GM12864 (cell line): Measurements from ENCODE around the gene MBD1.
A peak's percentile ranks its signal among the peaks of the same experiment; 100 is the strongest.
"Not testable (repeated sequence)": the region's sequence is repeated elsewhere in the genome, so short reads cannot be mapped to it uniquely, and the experiment has no call there.

Experiments
- DNase-seq: peaks from one replicate; pipeline ENCODE4 v3.0.0-alpha.2; 2011; ENCODE audit warnings: low read depth
- H3K4me3 ChIP-seq: 2 replicates; pipeline ENCODE4 v1.5.1; 2011; ENCODE audit warnings: mild to moderate bottlenecking, low read depth, low read length, control low read depth
- TF ChIP-seq, protein P1 (sequence below): IDR thresholded peaks from 2 replicates; pipeline ENCODE4 v1.5.1; 2011; ENCODE audit warnings: low read depth, mild to moderate bottlenecking, moderate library complexity, low read length, control low read depth, inconsistent platforms; ENCODE audit errors: missing control alignments

The MBD1 gene

DNA sequence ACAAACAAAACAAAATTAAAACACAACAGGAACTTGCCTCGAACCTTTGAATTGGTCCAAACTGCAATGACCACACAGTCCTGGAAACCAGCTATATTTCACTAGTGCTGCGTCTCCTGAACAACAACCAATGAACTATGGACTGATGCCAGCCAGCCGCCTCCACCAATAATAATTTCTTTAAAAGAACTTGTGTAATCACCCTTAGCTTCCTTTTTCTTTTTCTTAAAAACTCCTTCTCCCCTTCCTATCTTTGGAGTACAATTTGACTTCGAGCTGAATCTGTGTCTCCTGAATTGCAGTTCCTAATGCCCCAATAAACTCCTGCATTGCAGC, 7.8 kb upstream of the MBD1 start:
- no peak for DNase-seq
- no peak overlapping the region for H3K4me3 ChIP-seq
- TF ChIP-seq, protein P1, sequence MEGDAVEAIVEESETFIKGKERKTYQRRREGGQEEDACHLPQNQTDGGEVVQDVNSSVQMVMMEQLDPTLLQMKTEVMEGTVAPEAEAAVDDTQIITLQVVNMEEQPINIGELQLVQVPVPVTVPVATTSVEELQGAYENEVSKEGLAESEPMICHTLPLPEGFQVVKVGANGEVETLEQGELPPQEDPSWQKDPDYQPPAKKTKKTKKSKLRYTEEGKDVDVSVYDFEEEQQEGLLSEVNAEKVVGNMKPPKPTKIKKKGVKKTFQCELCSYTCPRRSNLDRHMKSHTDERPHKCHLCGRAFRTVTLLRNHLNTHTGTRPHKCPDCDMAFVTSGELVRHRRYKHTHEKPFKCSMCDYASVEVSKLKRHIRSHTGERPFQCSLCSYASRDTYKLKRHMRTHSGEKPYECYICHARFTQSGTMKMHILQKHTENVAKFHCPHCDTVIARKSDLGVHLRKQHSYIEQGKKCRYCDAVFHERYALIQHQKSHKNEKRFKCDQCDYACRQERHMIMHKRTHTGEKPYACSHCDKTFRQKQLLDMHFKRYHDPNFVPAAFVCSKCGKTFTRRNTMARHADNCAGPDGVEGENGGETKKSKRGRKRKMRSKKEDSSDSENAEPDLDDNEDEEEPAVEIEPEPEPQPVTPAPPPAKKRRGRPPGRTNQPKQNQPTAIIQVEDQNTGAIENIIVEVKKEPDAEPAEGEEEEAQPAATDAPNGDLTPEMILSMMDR: no peak

DNA sequence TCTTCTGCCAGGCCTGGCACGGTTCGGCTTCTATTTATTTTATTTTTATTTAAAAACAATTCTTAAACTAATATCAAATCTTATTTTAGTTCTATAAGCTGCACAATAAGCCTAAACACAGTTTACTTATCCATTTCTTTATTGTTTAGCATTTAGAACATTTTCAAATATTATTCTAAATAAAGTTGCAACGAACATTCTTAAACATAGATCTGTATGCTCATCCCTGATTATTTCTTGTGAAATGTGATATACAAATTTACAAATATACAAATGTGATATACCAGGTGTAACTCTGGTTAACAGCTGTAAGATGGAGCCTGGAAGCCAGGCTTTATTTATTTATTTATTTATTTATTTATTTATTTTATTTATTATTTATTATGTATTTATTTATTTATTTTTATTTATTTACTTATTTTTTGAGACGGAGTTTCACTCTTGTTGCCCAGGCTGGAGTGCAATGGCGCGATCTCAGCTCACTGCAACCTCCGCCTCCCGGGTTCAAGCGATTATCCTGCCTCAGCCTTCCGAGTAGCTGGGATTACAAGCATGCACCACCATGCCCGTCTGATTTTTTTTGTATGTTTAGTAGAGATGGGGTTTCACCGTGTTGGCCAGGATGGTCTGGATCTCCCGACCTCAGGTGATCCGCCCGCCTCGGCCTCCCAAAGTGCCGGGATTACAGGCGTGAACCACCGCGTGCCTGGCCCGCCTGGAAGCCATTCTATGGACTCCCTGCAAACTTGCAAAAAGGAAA, 7.2 kb upstream of the MBD1 start:
- peak overlapping the region; percentile 86 for H3K4me3 ChIP-seq
- DNase-seq: not testable (repeated sequence)

DNA sequence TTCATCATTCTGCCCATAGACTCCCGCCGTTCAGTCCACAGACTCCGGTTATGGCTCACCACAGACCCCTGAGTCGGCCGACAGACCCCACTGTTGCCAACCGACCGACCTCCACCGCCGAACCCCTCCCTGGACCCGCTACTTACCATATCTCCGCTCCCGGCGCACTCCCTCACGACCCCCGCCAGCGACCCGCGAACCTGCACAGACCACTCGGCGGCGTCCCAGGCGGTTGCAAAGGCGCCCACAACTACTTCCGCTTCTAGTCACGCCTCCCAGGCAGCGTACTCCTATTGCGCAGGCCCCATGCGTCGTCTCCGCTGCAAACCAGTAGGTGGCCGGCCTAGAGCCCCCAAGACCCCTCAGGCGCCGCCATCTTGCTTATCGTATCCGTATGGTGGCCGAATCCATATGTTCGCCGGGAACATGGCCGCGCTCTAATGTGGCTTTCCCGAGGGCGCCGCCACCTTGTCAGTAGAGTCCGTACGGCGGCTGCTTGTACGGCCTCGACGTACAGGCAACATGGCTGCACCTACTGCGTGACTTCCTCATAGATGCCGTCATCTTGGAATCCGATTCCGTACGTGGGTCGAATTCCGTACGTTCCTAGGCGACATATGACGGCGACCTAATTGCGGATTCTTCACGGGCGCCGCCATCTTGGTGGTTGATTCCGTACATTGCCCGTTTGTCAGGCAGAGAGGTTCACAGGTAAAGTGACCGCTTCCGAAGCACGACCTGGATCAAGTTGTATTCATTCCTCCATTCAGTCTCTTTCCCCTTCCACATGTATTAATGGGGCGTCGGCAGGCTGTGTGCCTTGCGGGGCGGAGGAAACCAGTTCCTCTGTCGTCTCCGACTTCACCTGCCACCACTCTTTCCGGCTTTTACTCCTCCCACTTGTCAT, 6.4 kb upstream of the MBD1 start, which contains the start of gene CXXC1:
Gene CXXC1 (minus strand): TSS at position 252 of the 907 bp plus-strand sequence. CDS start 103 bp downstream, at position 149.
- TF ChIP-seq, protein P1: peak; percentile 59
- peak; percentile 99 for DNase-seq
- H3K4me3 ChIP-seq: peak within 1 kb of the TSS; percentile 86

DNA sequence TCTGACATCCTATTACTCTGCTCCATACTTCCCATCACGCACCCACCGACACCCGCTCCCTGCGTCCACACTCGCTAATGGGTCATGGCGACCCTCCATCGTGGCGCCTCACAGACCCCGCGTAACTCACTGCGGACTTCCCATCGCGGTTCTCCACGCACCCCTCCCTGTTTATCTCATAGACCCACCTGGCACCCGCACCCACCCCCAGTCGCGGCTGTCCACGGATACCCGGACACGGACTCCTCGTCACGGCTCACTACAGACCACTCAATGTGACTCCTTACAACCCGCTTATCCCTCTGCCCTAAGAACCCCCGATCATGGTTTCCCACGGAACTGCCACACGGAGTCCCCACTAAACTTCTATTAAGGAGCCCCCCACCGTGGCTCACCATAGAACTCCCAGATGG, 5.7 kb upstream of the MBD1 start:
- TF ChIP-seq, protein P1: no peak
- peak overlapping the region; percentile 86 for H3K4me3 ChIP-seq
- no peak for DNase-seq

DNA sequence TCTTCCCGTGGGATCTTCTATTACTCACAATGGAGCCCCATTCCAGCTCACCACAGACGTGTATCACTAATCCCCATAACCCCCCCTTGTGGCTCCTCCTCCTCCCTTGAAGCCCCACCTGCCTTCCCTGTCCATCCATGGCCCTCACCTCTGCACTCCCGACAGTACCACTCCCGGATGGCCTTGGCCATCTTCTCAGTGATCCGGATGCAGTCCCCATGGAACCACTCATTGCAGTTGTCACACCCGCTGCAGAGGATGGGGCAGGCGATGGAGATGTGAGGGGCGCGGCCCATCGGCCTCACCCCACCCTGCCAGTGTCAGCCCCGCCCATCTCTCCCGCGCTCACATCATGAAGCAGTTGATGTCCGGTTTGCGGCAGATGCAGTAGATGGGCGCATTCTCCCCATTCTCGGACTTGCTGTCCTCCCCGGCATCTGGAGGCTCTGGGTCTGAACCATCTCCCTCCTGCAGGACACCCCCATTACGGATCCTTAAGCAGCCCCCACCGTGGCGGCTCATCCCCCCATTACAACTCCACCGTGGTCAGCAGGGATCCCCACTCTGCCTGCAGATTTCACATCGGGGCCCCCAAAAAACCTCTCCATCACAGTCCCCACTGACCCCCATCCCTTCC, 5.2 kb upstream of the MBD1 start:
- DNase-seq: no peak
- peak overlapping the region; percentile 86 for H3K4me3 ChIP-seq
- TF ChIP-seq, protein P1: no peak

DNA sequence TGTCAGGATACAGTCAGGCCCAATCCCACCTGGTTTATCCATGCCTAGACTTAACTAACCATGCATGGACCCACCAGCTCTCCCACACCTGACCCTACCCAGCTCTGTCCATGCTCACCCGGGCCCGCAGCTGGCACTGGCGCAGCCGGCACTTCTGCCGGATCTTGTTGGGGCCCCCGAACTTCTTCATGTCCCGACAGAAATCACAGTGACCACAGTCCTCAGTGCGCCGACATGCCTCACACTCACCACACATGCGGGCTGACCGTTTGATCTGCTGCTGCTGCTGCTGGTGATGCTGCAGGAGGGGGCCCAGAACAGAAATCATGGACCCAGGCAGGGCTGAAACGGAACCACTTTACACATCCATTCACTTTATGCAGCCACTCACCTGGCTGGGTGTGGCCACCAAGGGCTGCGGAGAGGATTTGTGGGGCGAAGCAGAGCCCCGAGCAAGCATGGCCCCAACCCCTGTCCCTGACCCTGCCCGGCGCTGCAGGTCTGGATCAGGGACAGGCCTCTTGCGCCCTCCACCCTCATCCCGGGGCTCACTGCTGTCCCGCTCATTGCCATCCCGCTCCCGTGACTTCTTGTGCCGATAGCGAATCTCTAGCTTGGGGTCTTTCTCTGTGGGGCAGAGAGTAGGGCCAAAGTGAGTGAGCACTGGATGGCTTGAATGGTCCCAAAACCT, 4.5 kb upstream of the MBD1 start:
- TF ChIP-seq, protein P1: no peak
- peak overlapping the region; percentile 86 for H3K4me3 ChIP-seq
- no peak for DNase-seq

DNA sequence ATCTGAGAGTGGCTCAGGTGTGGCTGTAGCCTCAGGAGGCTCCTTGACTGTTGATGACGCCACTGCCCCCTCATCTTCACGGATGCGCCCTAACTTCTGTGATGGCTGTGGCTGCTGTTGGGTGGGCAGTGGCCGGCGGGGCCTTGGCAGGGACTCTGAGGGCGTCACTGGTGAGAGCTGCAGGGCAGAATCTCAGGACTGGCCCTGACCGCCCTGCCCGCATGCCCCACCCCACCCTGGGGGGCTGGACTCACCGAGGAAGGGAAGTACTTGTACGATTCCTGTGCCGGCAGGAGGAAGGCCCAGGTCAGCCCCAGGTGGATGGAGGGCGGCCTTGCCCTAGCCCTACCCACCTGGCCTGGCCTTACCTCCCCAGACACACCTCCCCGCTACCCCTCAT, 3.7 kb upstream of the MBD1 start:
- no peak overlapping the region for H3K4me3 ChIP-seq
- TF ChIP-seq, protein P1: no peak
- no peak for DNase-seq
